SJSA1 (cell line): ENCODE measurements around the gene PLK2. TPM values are rescaled to one million over a fixed set of nuclear protein-coding genes. Genes with fewer than 3 reads are reported as not detected.

Experiments
- DNase-seq, 2 experiments: peaks; one replicate each; pipeline ENCODE4 v3.0.0-alpha.2; 2015 to 2020; ENCODE audit warnings: low spot score in 2 of 2, low read depth in 1 of 2
- H3K27ac ChIP-seq: fragments of 250-450 bp; sonication (Bioruptor Pico); 2 replicates; pipeline ENCODE4 v1.5.1; 2020; ENCODE audit warnings: mild to moderate bottlenecking, moderate library complexity
- H3K27me3 ChIP-seq: fragments of 250-450 bp; sonication (Bioruptor Pico); replicated peaks from 2 replicates; pipeline ENCODE4 v1.5.1; 2020; ENCODE audit warnings: mild to moderate bottlenecking, moderate library complexity
- H3K36me3 ChIP-seq: fragments of 250-450 bp; sonication (Bioruptor Pico); 2 replicates; pipeline ENCODE4 v1.5.1; 2020; ENCODE audit warnings: mild to moderate bottlenecking
- H3K4me1 ChIP-seq: fragments of 250-450 bp; sonication (Bioruptor Pico); replicated peaks from 2 replicates; pipeline ENCODE4 v1.6.1; 2021; ENCODE audit warnings: mild to moderate bottlenecking
- H3K4me3 ChIP-seq: fragments of 250-450 bp; sonication (Bioruptor Pico); 2 replicates; pipeline ENCODE4 v1.5.1; 2020; ENCODE audit warnings: mild to moderate bottlenecking
- H3K9me3 ChIP-seq: fragments of 250-450 bp; sonication (Bioruptor Pico); replicated peaks from 2 replicates; pipeline ENCODE4 v1.5.1; 2020; ENCODE audit warnings: mild to moderate bottlenecking
- total RNA-seq: library from RNA; depleted of rRNA; stranded (reverse); fragments of >200 nt; shearing (Covaris generic); gene quantifications from 2 replicates; pipeline ENCODE4 v1.2.3, GENCODE V29; 2014

PLK2 gene
- total RNA-seq, 1 experiment from 2014 or later = 299 TPM

DNA sequence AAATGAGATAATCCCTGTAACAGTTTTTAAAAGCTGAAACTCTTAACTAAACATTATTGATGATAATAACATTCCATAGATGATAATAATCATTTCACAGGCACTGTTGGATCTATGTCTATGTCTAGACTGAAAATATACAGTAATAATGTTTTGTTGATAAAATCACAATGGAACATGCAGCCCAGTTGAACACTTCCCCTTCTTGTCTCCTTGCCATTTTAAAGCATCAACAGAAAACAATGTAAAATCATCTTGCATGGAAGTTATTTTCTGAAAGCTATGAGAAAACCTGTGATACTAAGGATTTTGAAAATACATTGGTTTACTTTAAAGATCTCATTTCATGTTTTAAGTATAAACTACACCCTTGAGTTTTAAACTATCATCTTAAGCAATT, 33.3 kb upstream of the PLK2 start:
- H3K4me3 ChIP-seq = no peak overlapping the region
- peaks cover 14% of the 10 kb centered on the region for H3K27me3 ChIP-seq
- no peaks in the 10 kb centered on the region for H3K4me1 ChIP-seq

DNA sequence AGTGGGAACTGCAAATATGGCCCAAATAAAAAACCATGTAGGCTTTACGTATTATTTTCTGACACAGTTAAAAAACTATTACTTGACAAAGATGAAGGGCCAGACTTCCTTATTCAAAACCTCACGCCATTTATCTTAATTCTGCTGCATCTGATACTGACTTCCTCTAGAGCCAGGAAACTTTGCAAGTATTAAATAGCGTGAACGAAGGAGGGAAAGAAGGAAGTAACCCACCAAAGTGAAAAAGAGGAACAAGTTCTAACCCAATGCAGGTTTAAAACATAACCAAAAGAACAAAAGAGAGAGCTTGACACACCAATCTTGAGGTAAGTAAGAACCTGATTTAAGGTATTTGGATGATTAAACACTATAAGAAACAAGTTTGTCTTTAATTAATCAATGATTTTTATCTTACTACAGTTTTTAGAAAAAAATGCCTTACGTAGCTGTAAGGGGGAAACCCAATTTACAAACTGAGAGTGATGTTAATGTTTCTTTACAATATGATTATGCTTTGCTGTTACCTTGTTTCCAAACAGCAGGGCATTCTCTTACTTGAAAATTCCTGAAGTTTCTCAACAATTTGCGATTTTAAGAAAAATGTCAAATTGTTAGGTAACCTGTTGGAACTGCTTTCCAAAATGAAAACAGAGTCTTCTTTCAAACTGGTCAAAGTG, 31.5 kb upstream of the PLK2 start, which contains the start of gene GAPT:
TSS of gene GAPT (plus strand) at position 220 of the 677 bp plus-strand sequence. CDS start 3,102 bp downstream, outside the sequence.
- DNase-seq = no peak
- H3K27me3 ChIP-seq = peaks cover 17% of the 10 kb centered on the region
- H3K27ac ChIP-seq = no peak within 1 kb of the TSS
- H3K4me1 ChIP-seq = no peaks in the 10 kb centered on the region
- H3K4me3 ChIP-seq = no peak within 1 kb of the TSS
- no peaks in the 10 kb centered on the region for H3K36me3 ChIP-seq
- H3K9me3 ChIP-seq = no peaks in the 10 kb centered on the region

More for the DNA sequence above, 33.3 kb upstream of the PLK2 start:
- Histone ChIP-seq H3K9me3 (no peaks in the 10 kb centered on the region), H3K27ac (no peak overlapping the region), H3K36me3 (no peaks in the 10 kb centered on the region)
- DNase-seq = no peak

DNA sequence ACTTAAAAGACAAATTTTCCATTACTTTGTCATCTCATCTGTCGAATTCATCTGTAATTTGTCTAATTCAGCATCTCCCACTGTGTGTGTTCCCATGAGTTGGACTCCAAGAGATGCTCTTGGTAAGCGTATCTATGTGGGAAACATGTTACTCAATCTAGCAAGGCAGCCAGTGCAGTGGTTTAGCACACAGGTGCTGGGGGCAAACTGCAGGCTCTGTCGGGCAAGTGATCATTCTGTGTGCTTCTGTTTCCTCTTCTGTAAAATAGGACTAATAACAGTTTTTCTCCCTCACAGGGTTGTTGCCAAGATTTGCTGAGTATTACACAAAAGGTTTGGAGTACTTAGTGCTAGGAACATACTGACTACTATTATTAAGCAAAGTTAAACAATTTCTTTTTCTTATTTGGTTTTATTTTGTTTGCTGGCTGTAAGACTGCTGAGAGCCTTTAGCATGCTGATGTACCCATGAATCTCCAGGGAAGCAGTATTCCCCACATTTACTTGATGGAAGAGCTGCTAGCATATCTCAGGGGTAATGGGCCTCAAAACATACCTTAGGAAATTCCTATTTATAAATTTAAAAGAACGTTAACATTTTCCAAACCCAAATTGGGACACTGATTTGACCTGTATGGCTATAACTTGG, 30.6 kb upstream of the PLK2 start:
- Histone ChIP-seq H3K4me3 (no peak overlapping the region), H3K27ac (no peak overlapping the region), H3K4me1 (no peaks in the 10 kb centered on the region), H3K27me3 (peaks cover 17% of the 10 kb centered on the region), H3K36me3 (no peaks in the 10 kb centered on the region), H3K9me3 (no peaks in the 10 kb centered on the region)
- DNase-seq = no peak

DNA sequence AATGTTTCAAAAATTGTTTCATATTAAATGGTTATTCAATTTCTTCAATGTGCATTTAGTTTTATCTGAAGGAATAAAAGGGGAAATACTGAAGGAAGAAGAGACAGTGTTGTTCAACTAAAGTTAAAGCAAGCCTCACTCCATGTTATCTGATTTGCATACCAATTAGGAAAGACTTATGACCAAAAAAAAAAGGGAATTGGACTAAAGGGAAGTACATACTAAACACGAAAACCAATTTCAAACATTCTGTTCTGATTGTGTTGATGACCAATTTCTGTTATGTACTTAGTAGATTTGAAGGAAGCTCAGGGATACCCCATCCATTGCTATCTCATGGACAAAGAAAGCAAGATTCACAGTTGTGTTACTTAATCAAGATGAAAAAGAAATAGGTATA, 26.4 kb upstream of the PLK2 start:
- Histone ChIP-seq H3K27ac (no peak overlapping the region), H3K9me3 (no peaks in the 10 kb centered on the region), H3K4me1 (no peaks in the 10 kb centered on the region), H3K27me3 (peaks cover 21% of the 10 kb centered on the region), H3K36me3 (no peaks in the 10 kb centered on the region), H3K4me3 (no peak overlapping the region)
- DNase-seq = no peak

DNA sequence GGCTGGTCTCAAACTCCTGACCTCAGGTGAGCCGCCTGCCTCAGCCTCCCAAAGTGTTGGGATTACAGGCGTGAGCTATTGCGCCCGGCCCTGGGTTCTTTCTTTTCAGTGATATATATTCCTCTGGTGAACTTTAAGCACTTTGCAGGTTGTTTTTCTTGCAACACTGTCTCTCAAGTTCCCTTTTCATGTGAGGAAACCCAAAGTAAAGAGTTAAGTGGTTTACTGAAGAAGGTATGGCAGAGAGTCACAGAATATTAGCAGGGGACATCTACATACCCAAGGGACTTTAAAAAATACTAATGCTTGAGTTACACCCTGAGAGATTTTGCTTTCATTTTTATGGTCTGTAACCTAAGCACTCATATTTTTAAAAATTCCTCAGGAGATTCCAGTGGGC, 24.6 kb upstream of the PLK2 start:
- Histone ChIP-seq H3K27me3 (peaks cover 14% of the 10 kb centered on the region), H3K4me3 (no peak overlapping the region), H3K36me3 (no peaks in the 10 kb centered on the region)

DNA sequence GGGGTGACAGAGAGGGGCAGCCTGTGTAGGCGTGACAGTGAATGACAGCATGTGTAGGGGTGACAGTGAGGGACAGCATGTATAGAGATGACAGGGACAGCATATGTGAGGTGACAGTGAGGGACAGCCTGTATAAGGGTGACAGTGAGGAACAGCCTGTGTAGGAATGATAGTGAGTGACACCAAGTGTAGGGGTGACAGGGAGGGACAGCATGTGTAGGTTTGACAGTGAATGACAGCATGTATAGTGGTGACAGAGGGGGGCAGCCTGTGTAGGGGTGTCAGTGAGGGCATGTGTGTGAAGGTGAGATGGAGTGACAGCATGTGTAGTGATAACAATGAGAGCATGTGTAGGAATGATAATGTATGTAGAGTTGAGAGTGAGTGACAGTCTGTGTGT, 22.6 kb upstream of the PLK2 start:
- Histone ChIP-seq H3K4me1 (no peaks in the 10 kb centered on the region), H3K27ac (no peak overlapping the region), H3K36me3 (no peaks in the 10 kb centered on the region), H3K27me3 (peaks cover 8% of the 10 kb centered on the region; the same call in 1 of the 2 replicates), H3K4me3 (no peak overlapping the region), H3K9me3 (no peaks in the 10 kb centered on the region)
- DNase-seq = no peak

More for the DNA sequence above, 24.6 kb upstream of the PLK2 start:
- DNase-seq = no peak
- Histone ChIP-seq H3K4me1 (no peaks in the 10 kb centered on the region), H3K27ac (no peak overlapping the region), H3K9me3 (no peaks in the 10 kb centered on the region)

DNA sequence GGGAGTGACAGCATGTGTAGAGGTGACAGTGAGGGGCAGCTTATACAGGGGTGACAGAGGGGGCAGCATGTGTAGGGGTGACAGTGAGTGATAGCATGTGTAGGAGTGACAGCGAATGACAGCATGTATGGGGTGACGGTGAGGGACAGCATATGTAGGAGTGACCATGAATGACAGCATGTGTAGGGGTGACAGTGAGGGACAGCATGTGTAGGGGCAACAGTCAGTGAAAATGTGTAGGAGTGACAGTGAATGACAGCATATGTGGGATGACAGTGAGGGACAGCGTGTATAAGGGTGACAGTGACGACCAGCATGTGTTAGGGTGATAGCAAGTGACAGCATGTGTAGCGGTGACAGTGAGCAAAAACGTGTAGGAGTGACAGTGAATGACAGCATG, 21.9 kb upstream of the PLK2 start:
- Histone ChIP-seq H3K27me3 (peaks cover 8% of the 10 kb centered on the region; the same call in 1 of the 2 replicates), H3K36me3 (no peaks in the 10 kb centered on the region), H3K27ac (no peak overlapping the region), H3K4me3 (no peak overlapping the region), H3K4me1 (0 out of 2 replicates have a peak, but pooled peaks cover under 1% of the 10 kb centered on the region), H3K9me3 (no peaks in the 10 kb centered on the region)
- no peak for DNase-seq

DNA sequence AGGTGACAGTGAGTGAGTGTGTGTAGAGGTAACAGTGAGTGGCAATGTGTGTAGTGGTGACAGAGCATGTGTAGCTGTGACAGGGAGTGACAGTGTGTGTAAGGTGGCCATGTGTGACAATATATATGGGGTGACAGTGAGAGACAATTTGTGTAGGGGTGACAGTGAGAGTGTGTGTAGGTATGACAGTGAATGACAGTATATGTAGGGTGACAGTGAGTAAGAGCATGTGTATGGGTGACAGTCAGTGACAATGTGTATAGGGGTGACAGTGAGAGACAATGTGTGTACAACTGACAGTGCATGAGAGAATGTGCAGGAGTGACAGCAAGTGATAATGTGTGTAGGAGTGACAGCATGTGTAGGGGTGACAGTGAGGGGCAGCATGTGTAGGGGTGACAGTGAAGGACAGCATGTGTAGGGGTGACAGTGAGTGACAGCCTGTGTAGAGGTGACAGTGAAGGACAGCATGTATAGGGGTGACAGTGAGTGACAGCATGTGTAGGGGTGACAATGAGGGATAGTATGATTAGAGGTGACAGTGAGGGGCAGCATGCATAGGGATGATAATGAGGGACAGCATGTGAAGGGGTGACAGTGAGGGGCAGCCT, 21.3 kb upstream of the PLK2 start:
- DNase-seq = no peak
- Histone ChIP-seq H3K4me3 (no peak overlapping the region), H3K27ac (no peak overlapping the region), H3K9me3 (no peaks in the 10 kb centered on the region), H3K36me3 (no peaks in the 10 kb centered on the region), H3K27me3 (peaks cover 8% of the 10 kb centered on the region; the same call in 1 of the 2 replicates), H3K4me1 (0 out of 2 replicates have a peak, but pooled peaks cover 5% of the 10 kb centered on the region)

DNA sequence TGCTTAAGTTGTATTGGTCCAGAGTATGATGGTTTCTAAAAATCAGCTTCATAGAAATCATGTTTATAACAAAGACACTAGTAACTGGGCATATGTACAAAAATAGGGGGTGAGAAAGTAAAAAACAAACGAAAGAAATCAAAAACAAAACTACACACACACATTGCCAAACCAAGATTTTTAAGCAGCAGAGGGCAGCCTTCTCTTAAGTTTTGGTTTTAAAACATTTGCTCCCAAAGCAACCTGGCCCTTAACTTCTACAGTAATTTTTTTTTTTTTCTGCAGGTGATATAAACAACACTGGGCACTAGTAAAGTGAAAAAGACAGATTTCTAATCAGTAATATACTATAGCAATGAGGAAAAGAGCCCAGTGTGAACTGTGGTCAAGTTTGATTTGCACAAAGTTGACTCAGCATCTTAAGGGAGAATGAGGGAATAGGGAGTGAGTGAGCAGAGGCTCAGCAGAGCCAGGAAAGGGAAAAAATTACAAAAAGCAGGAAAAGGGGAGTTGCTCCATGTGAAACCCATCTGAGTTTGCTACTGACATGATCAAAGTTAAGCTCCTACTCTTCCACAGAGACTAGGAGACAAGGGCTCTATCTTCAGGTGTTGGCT, 18.0 kb upstream of the PLK2 start:
- no peak for DNase-seq
- Histone ChIP-seq H3K4me1 (0 out of 2 replicates have a peak, but pooled peaks cover 5% of the 10 kb centered on the region), H3K9me3 (no peaks in the 10 kb centered on the region), H3K27ac (no peak overlapping the region), H3K27me3 (no peaks in the 10 kb centered on the region), H3K4me3 (no peak overlapping the region), H3K36me3 (no peaks in the 10 kb centered on the region)

DNA sequence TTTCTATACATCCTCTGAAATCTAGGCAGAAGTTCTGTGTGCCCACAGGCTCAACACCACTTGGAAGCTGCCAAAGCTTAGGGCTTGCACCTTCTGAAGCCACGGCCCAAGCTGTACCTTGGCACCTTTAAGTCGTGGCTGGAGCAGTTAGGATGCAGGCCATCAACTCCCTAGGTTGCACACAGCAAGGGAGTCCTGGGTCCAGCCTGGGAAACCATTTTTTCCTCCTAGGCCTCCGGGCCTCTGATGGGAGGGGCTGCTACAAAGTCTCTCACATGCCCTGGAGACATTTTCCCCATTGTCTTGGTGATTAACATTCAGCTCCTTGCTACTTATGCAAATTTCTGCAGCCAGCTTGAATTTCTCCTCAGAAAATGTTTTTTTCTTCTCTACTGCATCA, 15.5 kb upstream of the PLK2 start:
- no peak for DNase-seq
- H3K4me1 ChIP-seq = 0 out of 2 replicates have a peak, but pooled peaks cover 5% of the 10 kb centered on the region

DNA sequence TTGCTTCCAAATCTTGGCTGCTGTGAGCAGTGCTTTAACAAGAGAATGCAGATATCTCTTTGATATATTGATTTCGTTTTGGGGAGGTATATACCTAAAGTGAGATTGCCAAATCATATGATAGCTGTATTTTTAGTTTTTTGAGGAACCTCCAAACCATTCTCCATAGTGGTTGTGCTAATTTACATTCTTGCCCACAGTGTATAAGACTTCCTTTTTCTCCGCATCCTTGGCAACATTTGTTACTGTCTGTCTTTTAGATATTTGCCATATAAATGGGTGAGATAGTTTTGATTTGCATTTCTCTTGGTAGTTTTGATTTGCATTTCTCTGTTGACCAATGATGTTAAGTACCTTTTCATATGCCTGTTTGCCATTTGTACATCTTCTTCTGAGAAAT, 10.0 kb upstream of the PLK2 start:
- Histone ChIP-seq H3K9me3 (no peaks in the 10 kb centered on the region), H3K4me3 (no peak overlapping the region)
- DNase-seq = no peak

More for the DNA sequence above, 15.5 kb upstream of the PLK2 start:
- H3K9me3 ChIP-seq = no peaks in the 10 kb centered on the region
- H3K36me3 ChIP-seq = no peaks in the 10 kb centered on the region
- H3K4me3 ChIP-seq = no peak overlapping the region
- H3K27ac ChIP-seq = no peak overlapping the region
- no peaks in the 10 kb centered on the region for H3K27me3 ChIP-seq

DNA sequence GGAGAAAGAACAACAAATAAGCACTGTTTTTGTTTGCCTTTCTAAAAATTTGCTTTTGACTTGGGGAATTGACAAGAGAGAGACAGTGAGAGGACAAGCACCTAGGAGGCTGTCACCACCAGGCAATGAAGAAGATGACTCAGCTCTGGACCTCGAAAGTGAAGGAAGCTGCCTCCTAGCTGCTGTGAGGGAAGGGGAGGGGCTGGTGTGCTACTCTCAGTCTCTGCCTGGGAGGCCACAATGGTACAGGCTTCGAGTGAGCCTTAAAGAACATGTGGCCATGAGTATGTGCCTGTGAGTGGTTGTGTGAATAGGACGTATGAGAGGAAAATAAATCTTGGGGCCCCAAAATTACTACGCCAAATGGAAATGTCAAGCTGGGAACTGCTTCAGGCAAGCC, 7.1 kb upstream of the PLK2 start:
- Histone ChIP-seq H3K36me3 (no peaks in the 10 kb centered on the region), H3K4me1 (peaks cover 17% of the 10 kb centered on the region), H3K9me3 (no peaks in the 10 kb centered on the region), H3K27ac (no peak overlapping the region), H3K4me3 (no peak overlapping the region), H3K27me3 (no peaks in the 10 kb centered on the region)
- DNase-seq = peak; percentile 66 to 75

More for the DNA sequence above, 10.0 kb upstream of the PLK2 start:
- Histone ChIP-seq H3K36me3 (no peaks in the 10 kb centered on the region), H3K4me1 (peaks cover 10% of the 10 kb centered on the region), H3K27me3 (no peaks in the 10 kb centered on the region), H3K27ac (no peak overlapping the region)

DNA sequence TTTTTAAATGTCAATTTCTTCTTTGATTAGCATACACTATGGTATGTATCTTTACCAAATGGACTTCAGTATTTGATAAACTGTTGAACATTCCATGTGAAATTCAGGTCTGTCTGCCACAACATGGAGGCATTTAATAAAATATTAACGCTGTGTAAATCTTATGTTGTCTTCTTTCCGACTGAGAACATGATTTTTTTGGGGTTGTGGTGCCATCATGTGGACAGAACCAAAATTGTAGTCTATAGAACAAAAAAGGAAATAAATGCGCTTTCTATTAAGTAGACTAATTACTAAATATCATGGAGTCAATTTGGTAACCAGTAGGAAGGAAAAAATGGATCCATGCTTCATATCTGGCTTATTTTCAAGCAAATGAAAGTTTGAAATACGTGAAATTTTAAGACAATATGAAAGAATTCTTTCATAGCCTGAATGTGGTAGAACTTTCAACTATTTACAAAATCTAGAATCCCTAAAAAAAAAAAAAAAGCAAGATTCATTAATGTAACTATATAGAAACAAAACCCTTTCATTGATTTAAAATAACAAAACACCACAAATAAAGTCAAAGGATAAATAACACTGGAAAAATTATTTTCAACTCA, 2.8 kb upstream of the PLK2 start:
- no peaks in the 10 kb centered on the region for H3K27me3 ChIP-seq
- H3K9me3 ChIP-seq = no peaks in the 10 kb centered on the region
- H3K27ac ChIP-seq = peak overlapping the region; percentile 94
- no peak for DNase-seq
- H3K4me1 ChIP-seq = peaks cover 34% of the 10 kb centered on the region
- no peak overlapping the region for H3K4me3 ChIP-seq
- peaks cover 21% of the 10 kb centered on the region for H3K36me3 ChIP-seq
